OCI-LY1 (cell line): ENCODE measurements around the gene CATSPERZ.
"Not testable (repeated sequence)": the region's sequence is repeated elsewhere in the genome, so short reads cannot be mapped to it uniquely, and the experiment has no call there.

Experiments used
- CTCF ChIP-seq: fragments of 200-600 bp; sonication (generic), shearing (Covaris generic); IDR thresholded peaks from 2 replicates; pipeline ENCODE4 v1.5.1; 2017; ENCODE audit warnings: mild to moderate bottlenecking, antibody characterized with exemption, low read length, moderate library complexity, mixed read lengths
- EZH2 ChIP-seq: fragments of 200-600 bp; sonication (generic), shearing (Covaris generic); IDR thresholded peaks from 2 replicates; pipeline ENCODE4 v1.8.0; 2017; ENCODE audit warnings: borderline replicate concordance, mixed run types, mild to moderate bottlenecking, antibody characterized with exemption, low read length, moderate library complexity, mixed read lengths

- TF ChIP-seq CTCF, EZH2: not testable (repeated sequence)
These were observed 7.6 kb downstream of the CATSPERZ start for GRCh38 chr11:64307795-64308194.
